A673 (cell line): ENCODE results near the gene PCBP3.

ENCODE experiments used
- CTCF ChIP-seq: fragments of 300-800, 200-600 bp; sonication (generic); conservative IDR thresholded peaks from 2 replicates; pipeline ENCODE4 v1.5.1; 2017; ENCODE audit warnings: low read depth, mild to moderate bottlenecking, antibody characterized with exemption, low read length, moderate library complexity, mixed read lengths
- EZH2 ChIP-seq: fragments of 200-600 bp; sonication (generic); IDR thresholded peaks from 2 replicates; pipeline ENCODE4 v1.6.1; 2017; ENCODE audit warnings: borderline replicate concordance, low read depth, mild to moderate bottlenecking, mixed read lengths, antibody characterized with exemption, low read length; ENCODE audit not compliant: poor library complexity, severe bottlenecking

- no peak for TF ChIP-seq CTCF
- TF ChIP-seq EZH2: no peak
These were observed 199.9 kb downstream of the PCBP3 start for GRCh38 chr21:45843426-45843825.
